Measurements from ENCODE around the gene TMEM88. TPM values are rescaled to one million over a fixed set of nuclear protein-coding genes. Genes with fewer than 3 reads are reported as not detected.

Gene TMEM88
- total RNA-seq, 1 experiment from 2014 or later, result 2.8 TPM

DNA sequence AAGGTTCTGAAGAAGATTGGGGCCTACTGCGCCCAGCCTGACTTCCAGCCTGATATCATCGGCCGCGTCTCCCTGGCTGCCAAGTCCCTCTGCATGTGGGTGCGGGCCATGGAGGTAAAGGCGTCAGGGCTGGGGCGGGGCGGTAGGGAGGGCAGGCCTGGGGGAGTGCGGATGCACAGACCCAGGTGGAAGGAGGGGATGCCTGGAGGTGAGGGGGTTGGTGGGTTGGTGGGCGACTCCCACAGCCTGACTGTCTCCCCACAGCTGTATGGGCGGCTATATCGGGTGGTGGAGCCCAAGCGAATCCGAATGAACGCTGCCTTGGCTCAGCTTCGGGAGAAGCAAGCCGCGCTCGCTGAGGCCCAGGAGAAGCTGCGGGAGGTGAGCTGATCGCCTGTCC lies 47.7 kb upstream of the TMEM88 start:
- Histone ChIP-seq H3K9me2 (ENCODE audit: insufficient read depth) (no peaks in the 10 kb centered on the region), H3K9ac (ENCODE audit: low read length) (no peak overlapping the region), H3K4me3 (replicated peaks in 1 of 2; ENCODE audit: low read depth in 1 of 2, low read length in 2 of 2) (no peak overlapping the region), H3K4me1 (ENCODE audit: control insufficient read depth in 1 of 2, insufficient read depth in 2 of 2, low read length in 2 of 2) (peaks cover 9 to 24% of the 10 kb centered on the region in 2 experiments), H3K79me2 (ENCODE audit: insufficient read depth, low read length) (no peaks in the 10 kb centered on the region), H3K27me3 (ENCODE audit: insufficient read depth, low read length) (no peaks in the 10 kb centered on the region), H2AFZ (ENCODE audit: low read depth, low read length, poor library complexity, severe bottlenecking) (no peak overlapping the region), H4K20me1 (ENCODE audit: insufficient read depth) (no peaks in the 10 kb centered on the region), H3K4me2 (ENCODE audit: low read length) (no peak overlapping the region), H3K9me3 (ENCODE audit: control insufficient read depth in 1 of 2, insufficient read depth in 1 of 2, low read depth in 1 of 2, low read length in 2 of 2) (no peaks in the 10 kb centered on the region), H3K27ac (ENCODE audit: low read depth, low read length) (no peak overlapping the region), H3K36me3 (ENCODE audit: control insufficient read depth in 1 of 2, insufficient read depth in 2 of 2, low read length in 2 of 2) (no peaks in the 10 kb centered on the region)
- RAD21 ChIA-PET (ENCODE audit: low non-redundant PET in 1 of 2, low total read pairs in 2 of 2, uncharacterized antibody in 2 of 2, unreplicated experiment in 2 of 2), result no interaction called here
- intact Hi-C loops (cut with micrococcal nuclease), result no loop called here
- TF ChIP-seq ELF1 (IDR thresholded peaks at IDR 0.05; ENCODE audit: borderline replicate concordance, low read depth), result no peak
- TF ChIP-seq YY1 (IDR thresholded peaks at IDR 0.05; ENCODE audit: extremely low read depth, insufficient replicate concordance, low read depth, low read length), result no peak
- TF ChIP-seq EZH2phosphoT487 (IDR thresholded peaks at IDR 0.05; ENCODE audit: borderline replicate concordance), result no peak
- TF ChIP-seq RAD21 (IDR thresholded peaks at IDR 0.05; ENCODE audit: low read depth), result no peak
- no peak for TF ChIP-seq POLR2AphosphoS5 (IDR thresholded peaks at IDR 0.05; ENCODE audit: low read depth, low read length)
- TF ChIP-seq, protein P1, sequence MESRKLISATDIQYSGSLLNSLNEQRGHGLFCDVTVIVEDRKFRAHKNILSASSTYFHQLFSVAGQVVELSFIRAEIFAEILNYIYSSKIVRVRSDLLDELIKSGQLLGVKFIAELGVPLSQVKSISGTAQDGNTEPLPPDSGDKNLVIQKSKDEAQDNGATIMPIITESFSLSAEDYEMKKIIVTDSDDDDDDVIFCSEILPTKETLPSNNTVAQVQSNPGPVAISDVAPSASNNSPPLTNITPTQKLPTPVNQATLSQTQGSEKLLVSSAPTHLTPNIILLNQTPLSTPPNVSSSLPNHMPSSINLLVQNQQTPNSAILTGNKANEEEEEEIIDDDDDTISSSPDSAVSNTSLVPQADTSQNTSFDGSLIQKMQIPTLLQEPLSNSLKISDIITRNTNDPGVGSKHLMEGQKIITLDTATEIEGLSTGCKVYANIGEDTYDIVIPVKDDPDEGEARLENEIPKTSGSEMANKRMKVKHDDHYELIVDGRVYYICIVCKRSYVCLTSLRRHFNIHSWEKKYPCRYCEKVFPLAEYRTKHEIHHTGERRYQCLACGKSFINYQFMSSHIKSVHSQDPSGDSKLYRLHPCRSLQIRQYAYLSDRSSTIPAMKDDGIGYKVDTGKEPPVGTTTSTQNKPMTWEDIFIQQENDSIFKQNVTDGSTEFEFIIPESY (IDR thresholded peaks at IDR 0.05; ENCODE audit: extremely low read depth, insufficient replicate concordance, low read length), result no peak
- no peak for TF ChIP-seq EGR1 (IDR thresholded peaks at IDR 0.05; ENCODE audit: low read depth)
- TF ChIP-seq TCF7L2 (IDR thresholded peaks at IDR 0.05; ENCODE audit: borderline replicate concordance, extremely low read depth, insufficient read depth, insufficient read length), result no peak
- CTCF ChIA-PET, result no interaction called here
- no TSS peak for BruUV-seq (replicated peaks)
- POLR2A ChIA-PET, result no interaction called here
- ATAC-seq (no peak), DNase-seq (ENCODE audit: low read depth, low spot score) (no peak)

Measured in HCT116 (cell line).